Activated CD8-positive, alpha-beta memory T cell treated with anti-CD3 and anti-CD28 coated beads for 24 hours (primary cell): Measurements from ENCODE around the gene CYTH2.
A peak's percentile ranks its signal among the peaks of the same experiment; 100 is the strongest.

Experiments
- DNase-seq: peaks from one replicate; pipeline ENCODE4 v3.0.0-alpha.2; 2020

CYTH2 gene

DNA sequence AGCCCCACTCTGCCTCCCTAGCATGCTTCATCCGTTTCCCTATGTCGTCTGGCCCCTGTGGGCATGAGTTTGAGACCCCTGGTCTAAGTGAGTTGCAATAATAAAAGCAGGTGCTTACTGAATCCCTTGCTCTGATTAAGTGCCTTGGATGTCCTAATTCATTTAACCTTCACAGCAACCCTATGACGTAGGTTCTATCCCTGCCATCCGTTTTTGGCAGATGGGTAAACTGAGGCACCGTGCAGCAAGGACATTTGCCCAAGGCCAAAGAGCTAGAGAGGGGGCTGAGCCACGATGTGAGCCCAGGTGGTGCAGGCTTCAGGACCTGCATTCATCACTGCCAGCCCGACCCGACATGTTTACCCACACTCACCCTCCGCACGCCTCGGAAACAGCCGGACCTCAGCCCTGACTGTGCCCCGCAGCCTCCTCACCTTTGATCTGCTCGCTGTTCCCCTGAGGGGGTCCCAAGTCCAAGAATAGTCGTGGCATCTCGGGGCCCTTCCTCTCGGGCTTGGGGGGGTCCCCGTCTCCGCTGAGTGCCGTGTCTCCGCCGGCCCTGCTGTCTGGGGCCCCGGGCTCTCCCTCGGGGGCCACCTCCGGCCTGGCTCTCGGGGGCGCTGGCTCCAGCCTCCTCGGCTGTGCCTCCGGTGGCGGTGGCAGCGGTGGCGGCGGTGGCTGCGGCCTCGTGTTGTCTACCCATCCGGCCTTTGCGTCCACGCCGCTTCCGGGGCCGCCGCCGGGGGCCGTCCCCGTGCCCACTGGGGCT is 28.0 kb downstream of the CYTH2 start:
- DNase-seq = no peak

DNA sequence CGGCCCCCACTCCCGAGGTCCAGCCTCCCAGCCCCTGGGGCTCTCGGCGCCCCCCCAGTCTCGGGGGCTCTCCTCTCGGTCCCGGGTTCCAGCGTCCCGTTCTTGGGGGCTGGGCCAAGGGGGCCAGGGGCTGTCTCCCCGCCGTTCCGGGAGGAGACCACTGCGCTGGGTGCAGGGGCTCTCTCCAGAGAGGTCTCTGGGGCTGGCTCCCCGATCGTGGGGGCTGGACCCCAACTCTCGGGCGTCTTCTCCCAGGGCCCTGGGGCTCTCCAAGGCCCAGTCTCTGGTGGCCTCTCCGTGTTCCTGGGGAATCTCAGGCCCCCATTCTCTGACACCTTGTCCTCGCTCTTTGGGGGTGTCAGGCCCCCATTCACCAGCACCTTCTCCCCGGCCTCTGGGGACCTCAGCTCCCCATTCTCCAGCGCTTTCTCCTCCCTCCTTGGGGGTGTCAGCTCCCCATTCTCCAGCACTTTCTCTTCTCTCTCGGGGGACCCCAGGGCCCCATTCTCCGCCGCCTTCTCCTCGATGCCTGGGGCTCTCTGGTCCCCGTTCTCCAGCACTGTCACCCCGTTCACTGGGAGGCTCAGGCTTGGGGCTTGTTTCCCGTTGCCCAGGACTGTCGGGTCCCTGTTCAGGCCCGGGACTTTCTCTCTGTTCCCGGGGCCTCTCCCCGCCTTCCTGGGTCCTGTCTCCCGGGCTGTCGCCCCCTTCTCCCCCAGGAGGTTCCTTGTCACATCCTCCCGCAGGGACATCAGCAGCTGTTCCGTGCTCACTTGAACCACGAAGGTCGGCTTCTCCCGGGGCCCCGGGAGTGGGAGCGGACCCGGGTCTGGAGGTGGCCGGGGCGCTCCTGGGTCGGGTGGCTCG is 28.8 kb downstream of the CYTH2 start:
- no peak for DNase-seq

DNA sequence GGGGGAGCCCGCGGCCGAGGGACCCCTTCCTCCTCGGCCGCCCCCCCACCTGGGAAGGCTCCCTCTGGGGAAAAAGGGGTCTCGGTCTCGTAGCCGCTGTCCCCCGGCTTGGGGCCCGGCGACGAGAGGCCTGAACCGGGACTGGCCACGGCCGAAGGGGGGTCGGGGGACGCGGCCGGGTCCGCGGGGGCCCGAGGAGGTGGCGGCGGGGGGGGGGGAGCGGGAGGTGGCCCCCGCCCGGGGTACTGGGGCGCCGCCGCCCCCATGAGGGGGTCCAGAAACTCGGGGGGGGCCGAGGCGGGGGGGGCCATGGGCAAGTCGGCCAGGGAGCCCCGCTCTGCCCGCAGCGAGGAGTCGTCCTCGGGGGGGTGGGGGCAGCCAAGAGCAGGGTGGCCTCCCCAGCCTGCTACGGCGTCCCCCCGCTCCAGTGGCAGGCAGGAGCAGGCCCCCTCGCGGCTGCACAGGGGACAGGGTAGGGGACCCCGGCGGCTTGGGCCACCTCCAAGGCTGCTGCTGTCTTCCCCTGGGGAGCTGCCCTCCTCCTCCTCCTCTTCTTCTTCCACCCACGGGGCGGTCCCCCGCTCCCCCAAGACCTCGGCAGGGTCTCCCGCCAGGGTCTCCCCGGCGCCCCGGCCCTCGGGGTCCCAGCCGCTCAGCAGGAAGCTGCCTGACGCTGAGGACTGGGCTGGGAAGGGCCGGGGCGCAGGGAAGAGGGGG is 29.6 kb downstream of the CYTH2 start:
- no peak for DNase-seq

DNA sequence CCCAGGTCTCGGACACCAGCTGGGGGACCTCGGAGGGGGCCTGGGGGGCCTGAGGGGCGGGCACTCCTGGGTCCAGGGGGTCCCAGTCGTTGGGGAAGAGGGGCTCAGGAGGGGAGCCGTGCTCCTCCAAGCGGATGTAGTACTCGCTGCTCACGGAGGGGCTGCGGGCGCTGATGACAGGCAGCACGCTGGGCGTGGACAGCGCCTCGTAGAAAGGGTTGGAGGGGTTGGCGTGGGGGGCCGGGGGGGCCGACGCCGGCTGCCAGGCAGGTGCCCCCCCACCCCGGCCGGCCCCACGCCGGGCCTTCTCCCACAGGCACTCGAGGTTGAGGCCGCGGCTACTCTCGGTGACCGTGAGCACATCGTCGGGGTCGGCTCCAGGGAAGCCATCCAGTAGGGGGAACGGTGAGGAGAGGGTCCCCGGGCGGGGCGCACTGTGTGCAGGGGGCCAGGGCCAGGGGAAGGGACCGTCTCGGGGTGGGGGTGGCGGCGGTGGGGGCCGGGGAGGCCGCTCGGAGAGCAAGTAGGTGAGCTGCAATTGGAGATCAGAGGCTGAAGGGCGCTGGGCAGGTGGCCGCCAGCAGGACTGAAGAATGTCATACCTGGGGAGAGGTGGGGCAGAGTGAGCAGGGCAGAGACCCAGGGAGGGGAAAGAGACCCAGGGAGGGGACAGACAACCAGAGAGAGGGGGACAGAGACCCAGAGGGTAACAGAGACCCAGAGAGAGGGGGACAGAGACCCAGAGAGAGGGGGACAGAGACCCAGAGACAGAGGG is 30.3 kb downstream of the CYTH2 start:
- DNase-seq = no peak

DNA sequence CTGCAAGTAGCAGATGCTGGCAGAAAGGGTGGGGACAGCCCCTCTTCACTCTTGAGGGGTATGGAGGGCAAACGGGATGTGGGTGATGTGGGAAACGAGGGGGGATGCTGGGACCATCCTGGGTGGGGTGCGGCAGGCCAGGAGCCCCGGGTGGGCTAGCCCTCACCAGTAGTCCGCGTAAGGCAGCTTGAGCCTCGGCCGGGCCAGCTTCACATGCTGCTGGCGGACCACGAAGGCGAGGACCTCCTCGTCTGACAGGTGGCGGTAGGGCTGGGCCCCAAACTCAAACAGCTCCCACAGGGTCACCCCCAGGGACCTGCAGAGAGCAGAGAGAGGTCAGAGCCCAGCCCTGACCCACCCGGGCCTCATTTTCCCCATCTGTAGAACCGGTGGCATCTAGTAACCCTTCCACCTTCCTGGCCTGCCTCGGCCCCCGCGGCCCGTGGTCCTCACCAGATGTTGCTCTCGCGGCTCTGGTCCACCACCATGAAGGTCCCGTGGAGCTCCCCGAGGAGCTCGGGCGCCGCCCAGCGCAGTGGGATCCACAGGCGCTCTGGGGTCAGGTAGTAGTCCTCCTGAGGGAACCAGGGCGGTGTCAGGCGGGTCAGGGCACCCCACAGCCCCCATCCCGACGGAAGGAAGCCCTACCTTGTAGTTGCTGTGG is 31.8 kb downstream of the CYTH2 start:
- no peak for DNase-seq

DNA sequence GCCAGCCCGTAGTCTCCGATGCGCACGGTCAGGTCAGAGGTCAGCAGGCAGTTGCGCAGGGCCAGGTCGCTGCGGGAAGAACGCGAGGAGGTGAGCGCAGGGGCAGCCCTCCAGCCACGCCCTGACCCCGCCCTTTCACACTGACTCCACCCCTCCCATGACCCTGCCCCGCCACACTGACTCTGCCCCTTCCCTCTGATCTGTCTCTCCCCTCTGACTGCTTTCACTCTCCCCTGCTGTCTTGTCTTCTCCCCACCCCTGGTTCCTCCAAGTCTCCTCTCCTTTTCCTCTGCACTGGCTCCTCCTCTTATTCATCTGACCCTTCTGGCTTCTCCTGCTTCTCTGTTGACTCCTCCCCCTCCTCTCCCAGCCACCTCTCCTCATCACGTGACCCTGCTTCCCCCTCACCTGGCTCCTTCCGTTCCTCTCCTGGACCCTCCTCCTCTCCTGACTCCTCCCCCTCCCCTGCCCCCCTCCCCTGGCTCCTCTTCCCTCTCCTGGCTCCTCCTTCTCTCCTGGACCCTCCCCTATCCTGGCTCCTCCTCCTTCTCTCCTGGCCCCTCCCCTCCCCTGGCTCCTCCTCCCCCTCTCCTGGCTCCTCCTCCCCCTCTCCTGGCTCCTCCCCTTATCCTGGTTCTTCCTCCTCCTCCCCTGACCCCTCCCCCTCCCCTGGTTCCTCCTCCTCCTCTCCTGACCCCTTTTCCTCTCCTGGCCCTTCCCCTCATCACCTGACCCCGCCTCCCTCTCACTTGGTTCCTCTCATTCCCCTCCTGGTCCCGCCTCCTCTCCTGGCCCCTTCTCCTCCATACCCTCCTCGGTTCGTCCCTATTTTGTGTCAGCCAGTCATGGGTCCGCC is 32.6 kb downstream of the CYTH2 start:
- no peak for DNase-seq

DNA sequence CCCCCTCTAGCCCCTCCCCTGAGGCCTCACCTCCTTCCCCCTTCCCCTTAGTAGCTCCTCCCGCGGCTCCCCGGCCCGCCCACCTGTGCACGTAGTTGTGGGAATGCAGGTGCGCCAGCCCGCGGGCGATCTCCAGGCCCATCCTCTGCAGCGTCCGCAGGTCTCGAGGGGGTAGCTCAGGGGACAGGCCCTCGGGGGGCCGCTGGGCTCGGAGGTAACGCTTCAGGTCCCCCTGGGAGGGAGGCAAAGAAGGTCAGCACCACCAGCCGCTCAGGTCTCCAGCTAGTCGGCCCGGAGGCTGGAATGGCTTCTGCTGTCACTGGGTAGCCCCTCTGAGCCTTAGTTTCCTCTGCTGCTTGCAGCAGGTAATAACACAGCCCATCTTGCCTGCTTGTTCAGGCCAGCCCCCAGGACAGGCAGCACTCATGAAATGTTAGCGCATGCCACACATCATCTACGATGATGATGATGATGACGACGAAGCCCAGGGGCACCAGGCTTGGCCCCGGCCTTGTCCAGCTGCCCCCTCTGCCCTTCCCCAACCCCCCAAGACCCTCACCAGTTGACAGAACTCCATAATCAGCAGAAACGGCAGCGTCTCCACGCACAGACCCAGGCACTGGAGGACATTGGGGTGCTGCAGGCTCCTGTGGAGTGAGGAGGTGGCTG is 33.3 kb downstream of the CYTH2 start:
- DNase-seq = peak; percentile 80

DNA sequence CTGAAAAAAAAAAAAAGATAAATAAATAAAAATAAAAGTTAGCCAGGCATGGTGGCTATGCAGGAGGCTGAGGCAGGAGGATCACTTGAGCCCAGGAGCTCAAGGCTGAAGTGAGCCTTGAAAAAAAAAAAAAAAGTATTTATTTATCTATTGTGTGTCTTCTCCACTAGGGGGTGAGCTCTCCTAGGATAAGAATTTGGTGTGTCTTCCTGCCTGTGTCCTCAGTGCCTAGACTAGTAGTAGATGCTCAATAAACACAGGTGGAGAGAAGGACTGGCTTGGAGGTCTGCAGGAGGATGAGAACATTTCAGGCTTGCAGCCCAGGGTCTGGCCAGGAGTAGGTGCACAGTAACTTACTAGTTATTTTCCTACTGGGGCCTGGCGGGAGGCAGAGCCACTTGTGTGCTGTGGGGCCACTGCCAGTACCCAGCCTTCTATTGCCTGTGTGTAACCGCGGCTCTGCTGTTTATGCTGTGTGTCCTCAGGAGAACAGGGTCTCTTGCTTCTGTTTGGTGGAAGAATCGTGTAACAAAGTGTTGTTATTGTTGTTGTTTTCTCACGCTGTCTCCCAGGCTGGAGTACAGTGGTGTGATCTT is 37.1 kb downstream of the CYTH2 start:
- no peak for DNase-seq

DNA sequence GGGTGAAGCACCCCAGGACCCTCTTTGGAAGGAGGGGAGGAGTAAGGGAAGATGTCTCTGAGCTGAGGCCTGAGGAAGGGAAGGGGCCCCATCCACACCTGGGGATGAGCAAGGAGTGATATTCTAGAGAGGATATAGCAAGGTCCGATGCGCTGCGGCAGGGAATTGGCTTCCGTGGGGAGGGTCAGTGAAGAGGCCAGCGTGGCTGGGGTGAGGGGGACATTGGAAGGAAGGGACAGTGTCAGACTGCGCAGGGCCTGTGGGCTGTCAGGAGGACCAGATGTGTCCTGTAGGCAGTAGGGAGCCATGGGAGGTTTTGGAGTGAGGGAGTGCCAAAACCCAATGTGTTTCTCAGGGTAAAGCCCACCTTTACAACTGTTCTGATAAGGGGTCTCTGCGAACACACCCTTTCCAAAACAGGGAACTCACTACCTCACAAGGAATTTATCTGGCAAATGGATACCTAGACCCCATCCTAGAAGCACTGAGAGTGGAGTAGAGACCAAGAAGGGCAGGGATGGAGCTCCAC is 38.8 kb downstream of the CYTH2 start:
- no peak for DNase-seq

DNA sequence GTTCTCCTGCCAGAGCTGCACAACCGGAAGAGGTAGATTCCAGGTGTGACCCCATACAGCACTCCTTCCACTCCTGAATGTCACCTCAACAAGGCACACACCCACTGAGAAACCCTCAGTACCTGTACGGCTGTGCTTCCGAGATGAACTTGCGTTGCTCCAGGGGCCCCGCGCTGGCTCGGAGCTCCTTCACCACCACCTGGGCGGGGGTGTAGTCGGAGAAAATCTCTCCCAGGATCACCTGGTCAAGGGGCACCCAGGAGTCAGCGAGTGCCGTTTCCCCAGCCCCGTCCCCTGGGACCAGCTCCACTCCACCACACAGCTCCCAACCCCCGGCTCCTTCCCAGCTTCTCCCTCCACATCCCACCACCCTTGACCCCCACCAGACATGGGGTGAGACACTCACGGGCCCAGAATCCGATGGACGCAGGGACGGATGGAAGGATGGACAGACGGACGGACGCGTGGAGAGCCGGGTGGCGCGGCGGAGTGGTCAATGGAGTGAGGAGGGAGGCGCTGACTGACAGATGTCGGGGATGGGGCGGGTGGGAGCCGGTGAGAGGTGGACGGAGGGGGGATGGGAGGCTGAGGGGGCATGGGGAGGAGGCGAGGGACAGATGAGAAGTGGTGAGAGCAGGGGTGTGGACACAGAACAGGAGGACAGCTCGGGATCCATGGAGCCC is 39.7 kb downstream of the CYTH2 start:
- DNase-seq = no peak

DNA sequence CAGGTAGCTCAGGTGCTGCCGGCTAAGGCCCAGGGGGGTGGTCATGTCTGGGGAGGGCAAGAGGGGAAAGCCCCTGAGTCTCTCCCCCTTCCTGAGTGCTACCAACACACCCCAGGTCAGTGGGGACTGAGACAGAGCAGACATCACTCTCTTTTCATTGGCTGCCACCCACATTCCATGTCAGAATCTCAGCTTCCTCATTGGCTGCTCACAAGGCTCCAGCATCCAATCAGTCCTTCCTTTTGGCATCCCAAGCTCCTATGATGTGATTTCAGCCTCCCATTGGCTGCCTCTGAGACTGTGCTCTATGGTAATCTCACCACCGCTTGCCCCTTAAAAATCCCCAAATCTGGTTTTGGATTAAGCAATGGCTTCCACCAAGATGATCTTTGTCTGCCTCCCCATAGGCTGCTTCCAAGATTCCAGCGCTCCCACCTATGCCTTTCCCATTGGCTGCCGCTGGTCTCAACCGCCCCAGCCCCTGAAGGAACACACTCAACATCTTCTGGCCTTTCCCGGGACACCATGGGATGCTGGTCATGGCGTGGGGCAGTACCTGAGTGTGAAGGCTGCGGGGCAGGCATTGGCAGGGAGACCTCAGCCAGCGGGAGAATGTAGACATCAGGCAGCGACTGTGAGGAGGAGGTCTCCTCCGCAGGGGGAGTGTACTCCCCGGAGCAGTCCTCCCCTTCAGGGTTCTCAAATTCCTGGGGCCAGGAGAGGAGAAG is 40.5 kb downstream of the CYTH2 start:
- DNase-seq = no peak

DNA sequence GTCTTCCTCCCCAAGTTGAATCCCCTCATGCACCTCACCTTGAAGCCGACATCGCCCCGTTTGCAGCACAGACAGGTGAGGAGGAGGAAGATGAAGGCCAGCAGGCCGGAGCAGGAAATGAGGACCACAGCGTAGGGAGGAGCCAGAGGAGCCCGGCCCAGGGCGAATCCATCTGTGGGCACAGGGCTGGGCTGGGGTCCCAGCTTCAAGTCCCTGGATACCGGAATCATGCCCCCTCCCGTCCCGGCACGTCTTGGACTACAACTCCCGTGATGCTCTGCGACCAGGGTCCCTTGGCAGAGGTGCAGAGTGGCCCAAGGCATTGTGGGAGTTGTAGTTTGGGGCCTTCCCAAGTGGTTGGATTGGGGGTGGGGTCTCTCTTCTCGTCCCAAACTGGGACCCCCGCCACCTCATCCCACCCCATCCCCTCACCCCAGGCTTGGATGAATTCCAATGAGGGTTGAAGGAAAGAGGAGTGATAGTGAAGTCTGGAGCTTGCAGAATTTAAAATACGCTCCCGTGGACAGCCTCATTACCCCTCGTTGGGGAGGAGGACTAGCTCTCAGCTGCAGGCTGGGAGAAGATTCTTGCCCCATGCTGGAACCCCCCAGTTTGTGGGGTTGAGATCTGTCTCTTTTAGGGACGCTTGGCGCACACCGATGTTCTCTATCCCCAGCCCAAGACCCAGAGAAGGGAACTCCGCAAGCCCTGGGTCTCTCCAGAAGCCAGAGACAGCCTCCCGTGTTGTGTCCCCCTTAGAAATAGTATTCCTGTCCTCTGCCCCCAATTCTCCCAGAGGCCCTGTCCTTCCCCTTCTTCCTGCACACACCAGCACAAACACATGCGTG is 41.5 kb downstream of the CYTH2 start:
- DNase-seq = peak; percentile 91

DNA sequence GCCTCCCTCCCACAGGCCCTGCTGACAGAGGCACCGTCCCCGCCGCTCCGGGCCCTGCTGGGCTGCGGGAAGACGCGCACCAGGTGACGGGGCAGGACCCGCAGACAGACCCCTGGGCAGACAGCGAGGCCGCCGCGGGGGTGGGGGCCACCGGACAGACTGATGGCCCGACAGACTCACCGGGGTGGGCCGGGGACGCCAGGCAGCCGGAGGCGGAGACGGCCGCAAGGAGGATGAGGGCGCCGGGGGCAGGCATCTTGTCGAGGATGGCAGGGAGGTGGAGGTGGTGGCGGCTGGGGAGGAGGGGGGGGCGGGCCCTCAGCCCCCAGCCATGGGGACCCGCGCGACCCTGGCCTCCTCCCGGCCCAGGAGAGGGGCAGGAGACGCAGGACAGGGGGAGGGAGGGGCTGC is 42.2 kb downstream of the CYTH2 start:
- DNase-seq = peak; percentile 74

DNA sequence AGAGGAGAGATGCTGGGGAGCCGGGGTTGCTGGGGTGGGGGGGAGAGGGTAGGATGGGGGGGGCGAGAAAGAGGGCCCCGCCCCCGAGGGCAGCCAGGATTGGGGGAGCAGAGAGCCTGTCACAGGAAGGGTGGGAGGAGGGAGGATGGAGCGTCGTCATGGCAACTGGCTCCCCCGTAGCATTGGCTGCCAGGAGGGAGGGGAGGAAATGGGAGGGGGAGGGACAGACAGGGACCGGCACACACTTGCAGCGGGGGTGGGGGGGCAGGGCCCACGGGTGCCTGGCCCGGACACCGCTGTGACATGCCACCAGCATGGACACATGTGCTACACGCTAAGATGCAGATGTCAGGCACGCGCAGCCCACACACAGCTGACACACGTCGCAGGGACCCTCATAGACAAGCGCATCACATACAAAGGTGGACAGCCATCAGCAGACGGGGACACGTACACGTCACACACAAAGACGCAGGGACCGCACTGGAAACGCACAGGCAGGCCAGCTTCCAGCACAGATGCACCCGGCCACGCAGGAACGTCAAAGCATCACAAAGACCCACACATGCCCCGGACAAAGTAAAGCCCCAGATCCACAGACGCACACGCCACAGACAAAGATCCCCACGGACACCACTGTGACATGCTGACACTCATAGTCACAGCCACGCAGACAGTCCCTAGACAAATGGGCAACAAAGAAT is 42.8 kb downstream of the CYTH2 start, which contains the start of gene LMTK3:
Gene LMTK3, minus strand, starts transcription at position 36 of the 704 bp plus-strand sequence. CDS start 259 bp downstream, outside the sequence.
- DNase-seq = peak; percentile 85

DNA sequence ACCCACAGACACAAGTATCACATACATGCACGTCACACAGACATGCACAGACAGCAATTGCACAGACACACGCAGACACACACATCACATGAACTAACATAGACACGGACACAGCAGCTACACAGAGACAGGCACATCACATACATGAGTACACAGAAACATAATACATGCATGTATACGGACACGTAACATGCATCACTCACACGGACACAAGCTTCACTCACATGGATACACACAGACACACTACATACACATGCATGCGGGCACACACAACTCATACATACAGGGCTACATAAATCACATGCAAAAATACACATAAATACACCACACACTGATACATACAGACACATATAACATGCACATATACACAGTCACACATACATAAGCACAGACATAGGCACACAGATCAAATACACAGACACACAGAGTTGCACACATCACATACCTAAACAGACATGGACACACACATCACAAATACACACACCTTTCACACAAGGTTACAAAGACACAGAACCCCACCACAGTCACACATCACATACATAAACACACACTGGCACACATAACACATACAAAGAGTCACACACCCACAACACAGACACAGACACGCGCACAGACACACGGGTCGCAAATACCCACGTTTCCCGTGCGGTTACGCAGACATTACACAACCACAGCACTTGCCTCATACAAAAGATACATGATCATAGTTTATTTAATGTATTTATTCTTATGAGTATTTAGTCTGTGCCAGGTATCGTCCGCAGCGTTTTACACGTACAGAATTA is 43.5 kb downstream of the CYTH2 start:
- no peak for DNase-seq
